ENCODE measurements around the gene FKBP8. TPM values are rescaled to one million over a fixed set of nuclear protein-coding genes. Genes with fewer than 3 reads are reported as not detected.

The FKBP8 gene
- total RNA-seq, 1 donor, result 246 TPM

DNA sequence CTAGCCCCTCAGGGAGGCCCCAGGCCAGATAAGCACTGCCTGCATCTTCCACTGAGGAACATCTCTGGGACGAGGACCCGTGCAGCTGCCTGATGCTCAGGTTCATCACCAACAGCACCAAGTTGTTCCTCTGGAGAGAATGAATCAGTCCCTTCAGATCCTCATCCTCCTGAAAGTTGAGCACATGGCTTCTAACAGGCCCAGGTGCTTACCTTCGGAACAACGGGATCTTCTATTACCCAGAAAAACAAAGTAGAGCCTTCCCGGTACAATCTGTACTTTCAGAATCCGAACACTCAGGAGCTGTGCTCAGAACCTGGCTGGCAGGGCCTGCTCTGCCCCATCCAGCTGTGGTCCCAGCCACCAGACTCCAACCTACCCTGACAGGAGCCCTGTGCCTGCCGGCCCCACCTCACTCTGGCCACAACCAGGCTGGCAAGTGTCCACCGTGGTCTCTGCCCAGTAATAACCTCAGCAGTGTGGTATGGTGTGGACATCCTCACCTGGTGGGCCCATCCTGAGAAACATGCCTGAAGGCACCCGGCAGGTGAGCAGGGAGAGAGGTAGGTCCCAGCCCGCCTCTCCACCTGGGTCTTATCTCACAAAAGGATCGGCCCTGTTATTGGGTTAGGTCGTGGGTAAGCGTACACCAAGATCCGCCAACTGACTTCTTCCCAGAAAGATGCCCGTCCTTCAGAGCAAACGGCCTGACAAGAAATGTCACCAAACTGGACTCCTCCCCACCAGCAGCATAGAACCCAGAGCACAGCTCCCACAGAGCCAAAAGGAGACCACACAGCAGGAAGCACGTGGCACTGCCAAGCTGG lies 55.6 kb downstream of the FKBP8 start:
- H3K4me3 ChIP-seq (ENCODE audit: low read depth, low read length), result no peak overlapping the region
- TF ChIP-seq, protein P1, sequence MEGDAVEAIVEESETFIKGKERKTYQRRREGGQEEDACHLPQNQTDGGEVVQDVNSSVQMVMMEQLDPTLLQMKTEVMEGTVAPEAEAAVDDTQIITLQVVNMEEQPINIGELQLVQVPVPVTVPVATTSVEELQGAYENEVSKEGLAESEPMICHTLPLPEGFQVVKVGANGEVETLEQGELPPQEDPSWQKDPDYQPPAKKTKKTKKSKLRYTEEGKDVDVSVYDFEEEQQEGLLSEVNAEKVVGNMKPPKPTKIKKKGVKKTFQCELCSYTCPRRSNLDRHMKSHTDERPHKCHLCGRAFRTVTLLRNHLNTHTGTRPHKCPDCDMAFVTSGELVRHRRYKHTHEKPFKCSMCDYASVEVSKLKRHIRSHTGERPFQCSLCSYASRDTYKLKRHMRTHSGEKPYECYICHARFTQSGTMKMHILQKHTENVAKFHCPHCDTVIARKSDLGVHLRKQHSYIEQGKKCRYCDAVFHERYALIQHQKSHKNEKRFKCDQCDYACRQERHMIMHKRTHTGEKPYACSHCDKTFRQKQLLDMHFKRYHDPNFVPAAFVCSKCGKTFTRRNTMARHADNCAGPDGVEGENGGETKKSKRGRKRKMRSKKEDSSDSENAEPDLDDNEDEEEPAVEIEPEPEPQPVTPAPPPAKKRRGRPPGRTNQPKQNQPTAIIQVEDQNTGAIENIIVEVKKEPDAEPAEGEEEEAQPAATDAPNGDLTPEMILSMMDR (IDR thresholded peaks at IDR 0.05; ENCODE audit: insufficient read depth, low read length), result no peak
- DNase-seq (ENCODE audit: low read depth), result no peak

DNA sequence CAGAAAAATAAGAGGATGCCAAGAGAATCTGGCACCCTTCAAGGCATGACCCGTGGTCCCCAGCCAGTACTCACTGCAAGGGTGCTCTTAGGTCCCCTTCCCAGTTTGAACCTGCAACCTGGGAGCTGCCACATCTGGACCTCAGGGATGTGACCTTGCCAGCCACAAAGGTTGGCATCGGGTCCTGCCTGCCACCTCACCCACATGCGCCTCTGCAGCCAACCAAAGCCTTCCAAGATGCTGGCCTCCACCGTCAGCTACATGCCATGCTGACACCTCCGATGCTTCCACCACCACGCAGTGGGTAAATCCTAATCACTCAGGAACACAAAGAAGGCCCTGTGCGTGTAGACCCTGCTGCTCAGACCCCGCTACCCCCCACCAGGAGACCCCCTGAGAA lies 56.6 kb downstream of the FKBP8 start:
- H3K4me3 ChIP-seq (ENCODE audit: low read depth, low read length), result no peak overlapping the region
- DNase-seq (ENCODE audit: low read depth), result no peak
- TF ChIP-seq, protein P1 (IDR thresholded peaks at IDR 0.05; ENCODE audit: insufficient read depth, low read length), result no peak

DNA sequence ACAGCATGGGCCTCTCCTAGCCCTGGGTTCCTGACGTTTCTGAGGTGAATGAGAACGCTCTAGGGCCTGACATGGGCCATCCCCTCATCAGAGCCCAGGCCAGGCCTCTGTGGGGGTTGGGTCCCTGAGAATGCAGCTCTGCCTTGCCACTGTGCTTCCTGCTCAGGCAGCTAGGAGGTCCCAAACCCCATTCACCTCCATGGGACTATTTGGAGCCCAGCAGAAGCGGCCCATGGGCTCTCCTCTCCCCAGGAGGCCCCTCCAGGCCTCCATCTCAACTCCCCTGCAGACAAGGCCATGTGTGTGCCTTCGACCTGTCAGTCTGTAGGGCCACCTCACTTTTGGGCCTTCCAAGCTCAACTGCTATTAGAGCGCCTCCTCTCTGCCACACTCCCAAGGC lies 58.4 kb downstream of the FKBP8 start:
- H3K4me3 ChIP-seq (ENCODE audit: low read depth, low read length), result no peak overlapping the region
- TF ChIP-seq, protein P1 (IDR thresholded peaks at IDR 0.05; ENCODE audit: insufficient read depth, low read length), result no peak
- DNase-seq (ENCODE audit: low read depth), result no peak

DNA sequence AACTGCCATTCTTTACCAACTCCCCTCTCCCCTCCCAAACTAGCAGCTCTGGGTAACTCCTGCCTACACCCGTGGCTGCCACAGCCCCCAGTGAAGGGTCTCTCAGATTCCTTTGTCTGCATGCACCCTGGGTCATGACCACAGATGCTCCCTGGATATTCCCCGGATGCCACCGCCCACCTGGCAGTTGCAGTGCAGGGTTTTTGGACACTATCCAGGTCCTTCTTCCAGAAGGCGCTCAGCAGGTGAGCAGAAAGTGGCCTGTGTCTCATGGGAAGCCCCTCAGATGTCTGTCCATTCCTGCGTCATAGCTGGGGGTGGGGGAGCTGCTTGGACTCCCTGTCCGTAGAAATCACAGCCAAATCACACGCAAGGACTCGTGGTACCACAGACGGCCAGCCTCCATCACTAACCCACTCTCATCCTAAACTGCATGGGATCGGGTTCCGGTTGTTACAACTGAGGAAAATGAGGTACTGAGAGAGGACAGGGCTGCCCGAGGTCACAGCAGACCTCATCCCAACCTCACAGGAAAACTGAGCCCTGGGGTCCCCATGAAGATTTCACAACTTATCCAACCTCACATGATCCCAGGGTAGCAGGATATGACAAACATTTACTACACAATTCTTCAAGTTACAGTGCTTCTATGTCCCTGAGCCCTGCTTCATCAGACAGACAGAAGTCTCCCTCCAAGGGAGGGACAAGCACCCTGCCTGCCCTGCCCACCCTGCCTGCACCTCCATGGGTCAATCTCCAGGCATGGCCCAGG lies 60.1 kb downstream of the FKBP8 start:
- DNase-seq (ENCODE audit: low read depth), result no peak
- H3K4me3 ChIP-seq (ENCODE audit: low read depth, low read length), result no peak overlapping the region
- TF ChIP-seq, protein P1 (IDR thresholded peaks at IDR 0.05; ENCODE audit: insufficient read depth, low read length), result no peak

Other genes starting within 250 kb of the FKBP8 start
- gene LSM4, start 220.5 kb downstream of the FKBP8 start, total RNA-seq (ENCODE audit: low replicate concordance), result 113 and 119 TPM in 2 replicates
- gene PGPEP1, start 203.0 kb downstream of the FKBP8 start, total RNA-seq (ENCODE audit: low replicate concordance), result 9.6 and 27.2 TPM in 2 replicates
- 23.8 and 27.6 TPM in 2 replicates for gene GDF15, start 157.4 kb downstream of the FKBP8 start, total RNA-seq (ENCODE audit: low replicate concordance)
- 0.09 TPM in 1 of 2 replicates, not detected in the other for gene LRRC25, start 146.0 kb downstream of the FKBP8 start, total RNA-seq (ENCODE audit: low replicate concordance)
- gene SSBP4, start 124.2 kb downstream of the FKBP8 start, total RNA-seq (ENCODE audit: low replicate concordance), result 66.7 and 76.4 TPM in 2 replicates
- gene ISYNA1, start 105.4 kb downstream of the FKBP8 start, total RNA-seq (ENCODE audit: low replicate concordance), result 6.3 and 42.1 TPM in 2 replicates
- 6.5 and 10.9 TPM in 2 replicates for gene ELL, start 21.5 kb downstream of the FKBP8 start, total RNA-seq (ENCODE audit: low replicate concordance)
- 21.3 and 109 TPM in 2 replicates for gene KXD1, start 14.3 kb upstream of the FKBP8 start, total RNA-seq (ENCODE audit: low replicate concordance)
- 496 and 1,084 TPM in 2 replicates for gene UBA52, start 28.3 kb upstream of the FKBP8 start, total RNA-seq (ENCODE audit: low replicate concordance)
- gene REX1BD, start 45.2 kb upstream of the FKBP8 start, total RNA-seq (ENCODE audit: low replicate concordance), result 41.4 and 153 TPM in 2 replicates
- 16.5 and 69.1 TPM in 2 replicates for gene CRLF1, start 63.2 kb upstream of the FKBP8 start, total RNA-seq (ENCODE audit: low replicate concordance)
- gene TMEM59L, start 69.3 kb upstream of the FKBP8 start, total RNA-seq (ENCODE audit: low replicate concordance), result 1.2 and 2.2 TPM in 2 replicates
- 3.9 and 5.2 TPM in 2 replicates for gene KLHL26, start 93.5 kb upstream of the FKBP8 start, total RNA-seq (ENCODE audit: low replicate concordance)
- gene CRTC1, start 140.1 kb upstream of the FKBP8 start, total RNA-seq (ENCODE audit: low replicate concordance), result 1.1 and 2.4 TPM in 2 replicates
- 0.49 and 0.63 TPM in 2 replicates for gene COMP, start 247.7 kb upstream of the FKBP8 start, total RNA-seq (ENCODE audit: low replicate concordance)